ENCODE data around the gene TF.

DNA sequence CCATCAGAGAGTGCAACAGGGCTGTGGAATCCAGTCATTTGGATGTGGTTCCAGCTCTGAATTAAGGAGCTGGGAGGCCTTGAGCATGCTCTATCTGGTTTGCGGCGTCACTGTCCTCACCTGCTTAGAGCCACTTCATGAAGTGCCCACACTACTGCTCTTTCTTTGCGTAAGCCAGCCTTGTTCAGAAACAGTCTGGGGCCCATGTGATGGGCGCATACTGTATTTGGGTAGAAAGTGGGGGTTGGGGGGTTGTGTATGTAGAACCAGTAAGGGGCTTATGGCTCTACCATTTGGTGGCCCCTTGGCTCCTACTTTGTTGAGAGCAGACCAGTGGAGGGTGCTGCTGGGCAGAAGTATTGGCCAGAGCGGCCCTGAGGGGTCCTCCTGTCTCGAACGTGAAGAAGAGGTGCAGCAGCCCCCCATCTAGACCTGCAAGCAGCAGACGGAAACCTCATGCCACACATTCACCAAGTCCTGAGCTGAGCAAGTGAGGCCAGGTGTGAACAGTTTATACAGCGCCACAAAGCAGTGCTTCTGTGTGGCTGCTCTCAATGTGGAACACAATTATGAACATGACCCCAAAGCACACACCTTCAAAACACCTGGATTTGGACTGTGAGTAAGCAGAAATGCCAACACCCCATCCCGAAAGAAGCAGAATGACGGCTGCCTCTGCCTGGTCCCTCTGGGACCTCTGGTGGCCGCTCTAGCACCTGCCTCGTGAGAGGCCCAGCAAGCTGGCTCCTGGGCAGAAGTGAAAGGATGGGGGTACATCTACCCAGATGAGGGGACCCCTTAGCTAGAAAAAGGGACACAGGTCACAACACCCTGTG lies 86.0 kb downstream of the TF start:
- TF ChIP-seq SUZ12 (IDR thresholded peaks at IDR 0.05; ENCODE audit: extremely low read depth, insufficient read depth, insufficient read length) (no peak), ZNF274 (IDR thresholded peaks at IDR 0.05; ENCODE audit: low read depth, low read length) (no peak), YY1 (IDR thresholded peaks at IDR 0.05; ENCODE audit: insufficient read depth, insufficient read length) (no peak)
